Liver (tissue), 9 donors: Measurements from ENCODE around the gene RAB14. TPM values are rescaled to one million over a fixed set of nuclear protein-coding genes. Genes with fewer than 3 reads are reported as not detected.

Experiments
- DNase-seq: peaks from one replicate; pipeline ENCODE4 v3.0.0-alpha.2; 2017; ENCODE audit warnings: low spot score
- H3K27ac ChIP-seq, 2 donors: one replicate each; pipeline ENCODE4 v1.7.0; 2013; ENCODE audit warnings: inconsistent platforms in 2 of 2, low read length in 2 of 2, control low read depth in 1 of 2, low read depth in 1 of 2, mild to moderate bottlenecking in 1 of 2
- H3K27me3 ChIP-seq, 4 donors: one replicate each; pipeline versions ENCODE4 v1.6.1 to v1.7.0; 2013; ENCODE audit warnings: low read length in 3 of 4, inconsistent platforms in 1 of 4, mild to moderate bottlenecking in 1 of 4, moderate library complexity in 1 of 4; ENCODE audit not compliant: control insufficient read depth in 4 of 4, insufficient read depth in 4 of 4
- H3K36me3 ChIP-seq, 4 donors: one replicate each; pipeline versions ENCODE4 v1.6.1 to v1.7.0; 2013; ENCODE audit warnings: low read length in 3 of 4, mild to moderate bottlenecking in 3 of 4, low read depth in 1 of 4, moderate library complexity in 1 of 4; ENCODE audit not compliant: control insufficient read depth in 4 of 4, insufficient read depth in 3 of 4
- H3K4me1 ChIP-seq, 4 donors: one replicate each; pipeline versions ENCODE4 v1.6.1 to v1.7.0; 2013; ENCODE audit warnings: low read length in 3 of 4, mild to moderate bottlenecking in 3 of 4, moderate library complexity in 1 of 4; ENCODE audit not compliant: control insufficient read depth in 4 of 4, insufficient read depth in 4 of 4
- H3K4me3 ChIP-seq, 3 donors: one replicate each; pipeline versions ENCODE4 v1.6.1 to v1.7.0; 2013; ENCODE audit warnings: low read length in 3 of 3, control low read depth in 1 of 3, low read depth in 1 of 3, mild to moderate bottlenecking in 1 of 3
- H3K9ac ChIP-seq, 2 donors: one replicate each; pipeline ENCODE4 v1.7.0; 2013; ENCODE audit warnings: low read length in 2 of 2, mild to moderate bottlenecking in 2 of 2, moderate library complexity in 2 of 2, control low read depth in 1 of 2, low read depth in 1 of 2
- H3K9me3 ChIP-seq, 4 donors: one replicate each; pipeline versions ENCODE4 v1.6.1 to v1.7.0; 2013; ENCODE audit warnings: low read length in 3 of 4; ENCODE audit not compliant: control insufficient read depth in 4 of 4
- ATF3 ChIP-seq: IDR thresholded peaks from 2 replicates; pipeline ENCODE4 v1.6.1; 2016; ENCODE audit warnings: antibody characterized with exemption
- CTCF ChIP-seq: fragments of 150-350 bp; IDR thresholded peaks from 2 replicates; pipeline ENCODE4 v1.5.1; 2017; ENCODE audit warnings: improper control_type of control experiment, low read depth, low read length; ENCODE audit not compliant: missing input control
- EGR1 ChIP-seq, 2 donors: IDR thresholded peaks; 2 replicates each; pipeline ENCODE4 v1.6.1; 2016 to 2018; ENCODE audit warnings: antibody characterized with exemption in 2 of 2, low read depth in 2 of 2
- FOXA2 ChIP-seq: IDR thresholded peaks from 2 replicates; pipeline ENCODE4 v1.6.1; 2016; ENCODE audit warnings: antibody characterized with exemption
- GABPA ChIP-seq, 2 donors: IDR thresholded peaks in 1 of 2; conservative IDR thresholded peaks in 1 of 2; 2 replicates each; pipeline ENCODE4 v1.6.1; 2016; ENCODE audit warnings: antibody characterized with exemption in 2 of 2, mild to moderate bottlenecking in 1 of 2, moderate library complexity in 1 of 2
- HNF4A ChIP-seq, 2 donors: conservative IDR thresholded peaks; 2 replicates each; pipeline ENCODE4 v1.6.1; 2016; ENCODE audit warnings: antibody characterized with exemption in 2 of 2, mild to moderate bottlenecking in 2 of 2
- HNF4G ChIP-seq: IDR thresholded peaks from 2 replicates; pipeline ENCODE4 v1.6.1; 2016; ENCODE audit warnings: antibody characterized with exemption
- JUND ChIP-seq, 2 donors: IDR thresholded peaks; 2 replicates each; pipeline ENCODE4 v1.6.1; 2016; ENCODE audit warnings: antibody characterized with exemption in 2 of 2
- MAX ChIP-seq: IDR thresholded peaks from 2 replicates; pipeline ENCODE4 v1.6.1; 2016; ENCODE audit warnings: antibody characterized with exemption
- NR2F2 ChIP-seq: IDR thresholded peaks from 2 replicates; pipeline ENCODE4 v1.6.1; 2016; ENCODE audit warnings: antibody characterized with exemption
- REST ChIP-seq: IDR thresholded peaks from 2 replicates; pipeline ENCODE4 v1.6.1; 2016; ENCODE audit warnings: antibody characterized with exemption, mild to moderate bottlenecking
- RXRA ChIP-seq, 2 donors: IDR thresholded peaks; 2 replicates each; pipeline ENCODE4 v1.6.1; 2017 to 2018; ENCODE audit warnings: antibody characterized with exemption in 2 of 2, mild to moderate bottlenecking in 1 of 2
- SP1 ChIP-seq: IDR thresholded peaks from 2 replicates; pipeline ENCODE4 v1.6.1; 2018; ENCODE audit warnings: antibody characterized with exemption, mild to moderate bottlenecking
- TAF1 ChIP-seq: conservative IDR thresholded peaks from 2 replicates; pipeline ENCODE4 v1.6.1; 2016; ENCODE audit warnings: antibody characterized with exemption, mild to moderate bottlenecking
- YY1 ChIP-seq: IDR thresholded peaks from 2 replicates; pipeline ENCODE4 v1.6.1; 2016; ENCODE audit warnings: antibody characterized with exemption, mild to moderate bottlenecking
- ZBTB33 ChIP-seq: IDR thresholded peaks from 2 replicates; pipeline ENCODE4 v1.6.1; 2016; ENCODE audit warnings: antibody characterized with exemption
- WGBS: extraction: QIAGEN DNeasy Blood & Tissue Kit; methylation state at CpG from one replicate; pipeline ENCODE4 v1.1.7; 2013; 5-methylcytosine and 5-hydroxymethylcytosine counted together
- polyA plus RNA-seq, 2 donors: library from polyadenylated mRNA; stranded (reverse) in 1 of 2; unstranded in 1 of 2; fragments of 200-250 nt in 1 of 2; fragments of >200 nt in 1 of 2; fragmentation: Nextera tagmentation in 1 of 2; extraction: Ambion mirVana in 1 of 2; gene quantifications; one replicate each; pipeline versions ENCODE4 v1.2.1 to v1.2.3, GENCODE V29; 2013 to 2015
- total RNA-seq, 2 donors: library from RNA; depleted of rRNA; stranded (reverse); fragments of >200 nt; gene quantifications; one replicate each; pipeline ENCODE4 v1.2.3, GENCODE V29; 2014
- donor health status: healthy.
- donor health status: healthy.
- donor health status: healthy.
- donor health status: healthy.
- donor health status: healthy.

Gene RAB14
- total and polyA plus RNA-seq, 4 donors: 25.9 to 48.2 (median 36.5) TPM

GRCh38 chr9:121185178-121185745 lies 16.4 kb downstream of the RAB14 start:
- Histone ChIP-seq H3K9ac (no peak overlapping the region), H3K36me3 (peaks cover 0 to 15% (median 7%) of the 10 kb centered on the region in 4 donors), H3K27me3 (no peaks in the 10 kb centered on the region), H3K9me3 (no peaks in the 10 kb centered on the region), H3K27ac (no peak overlapping the region), H3K4me3 (no peak overlapping the region), H3K4me1 (peaks cover 11 to 60% (median 56%) of the 10 kb centered on the region in 4 donors)
- no peak for DNase-seq
- TF ChIP-seq NR2F2 (no peak), EGR1 (IDR thresholded peaks at IDR 0.05; ENCODE audit: low read depth in 2 of 2) (no peak), TAF1 (no peak), MAX (no peak), CTCF (no peak), FOXA2 (no peak), REST (no peak), HNF4G (no peak), HNF4A (conservative IDR thresholded peaks at IDR 0.05) (no peak), JUND (IDR thresholded peaks at IDR 0.05) (no peak), ATF3 (no peak), GABPA (IDR thresholded peaks at IDR 0.05 in 1 of 2, conservative IDR thresholded peaks at IDR 0.05 in 1 of 2) (no peak), RXRA (IDR thresholded peaks at IDR 0.05) (no peak), YY1 (no peak), SP1 (no peak)
- 74% methylated on average over 3 of the region's 3 CpGs for WGBS

GRCh38 chr9:121184463-121184862 lies 17.2 kb downstream of the RAB14 start:
- DNase-seq: no peak
- no peak overlapping the region for H3K9ac ChIP-seq
- no peak overlapping the region for H3K4me3 ChIP-seq
- no peaks in the 10 kb centered on the region for H3K9me3 ChIP-seq
- H3K36me3 ChIP-seq: peaks cover 0 to 15% (median 7%) of the 10 kb centered on the region in 4 donors
- H3K4me1 ChIP-seq: peaks cover 14 to 68% (median 62%) of the 10 kb centered on the region in 4 donors
- TF ChIP-seq ZBTB33: no peak
- TF ChIP-seq ATF3: no peak
- no peak for TF ChIP-seq MAX
- TF ChIP-seq TAF1: no peak
- TF ChIP-seq FOXA2: no peak
- no peak for TF ChIP-seq RXRA (IDR thresholded peaks at IDR 0.05)
- no peaks in the 10 kb centered on the region for H3K27me3 ChIP-seq
- no peak overlapping the region for H3K27ac ChIP-seq
